PFSK-1 (cell line): Measurements from ENCODE around the gene OR56B1.

Experiments
- POLR2AphosphoS5 ChIP-seq: IDR thresholded peaks from 2 replicates; pipeline ENCODE4 v1.6.1; 2012; ENCODE audit warnings: low read depth, mild to moderate bottlenecking, control low read depth, low read length, moderate library complexity
- SIN3A ChIP-seq: IDR thresholded peaks from 2 replicates; pipeline ENCODE4 v1.6.1; 2012; ENCODE audit warnings: mild to moderate bottlenecking, low read length, moderate library complexity, borderline replicate concordance; ENCODE audit not compliant: insufficient read depth
- TAF1 ChIP-seq: IDR thresholded peaks from 2 replicates; pipeline ENCODE4 v1.6.1; 2012; ENCODE audit warnings: low read length, control low read depth, borderline replicate concordance; ENCODE audit not compliant: insufficient read depth
- TF ChIP-seq, protein P1 (sequence below), 2 experiments: IDR thresholded peaks; 2 replicates each; pipeline versions ENCODE4 v1.6.1 to v1.8.0; 2011 to 2012; ENCODE audit warnings: low read depth in 2 of 2, low read length in 2 of 2, control low read depth in 1 of 2, inconsistent platforms in 1 of 2, mild to moderate bottlenecking in 1 of 2, moderate library complexity in 1 of 2; ENCODE audit not compliant: insufficient read depth in 1 of 2

DNA sequence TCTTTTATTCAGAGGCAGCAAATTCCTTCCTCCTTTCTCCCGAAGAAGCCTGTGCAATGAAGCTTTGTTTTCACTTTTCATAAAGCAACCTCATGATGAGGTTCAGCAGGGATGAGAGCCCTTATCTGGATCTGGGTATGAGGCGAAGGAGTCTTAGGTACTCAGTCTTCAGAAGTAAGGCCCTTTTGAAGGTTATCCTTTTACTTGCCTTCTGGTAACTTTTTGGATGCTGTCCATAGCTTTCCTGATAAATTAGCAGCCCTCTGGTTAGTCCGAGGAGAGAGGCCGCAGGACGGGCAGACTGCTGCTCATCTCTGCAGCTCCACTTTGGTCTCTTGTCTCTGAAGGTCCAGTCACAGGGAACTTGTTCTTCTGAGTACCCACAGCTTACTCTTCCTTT, 45.5 kb upstream of the OR56B1 start:
- TF ChIP-seq, protein P1, sequence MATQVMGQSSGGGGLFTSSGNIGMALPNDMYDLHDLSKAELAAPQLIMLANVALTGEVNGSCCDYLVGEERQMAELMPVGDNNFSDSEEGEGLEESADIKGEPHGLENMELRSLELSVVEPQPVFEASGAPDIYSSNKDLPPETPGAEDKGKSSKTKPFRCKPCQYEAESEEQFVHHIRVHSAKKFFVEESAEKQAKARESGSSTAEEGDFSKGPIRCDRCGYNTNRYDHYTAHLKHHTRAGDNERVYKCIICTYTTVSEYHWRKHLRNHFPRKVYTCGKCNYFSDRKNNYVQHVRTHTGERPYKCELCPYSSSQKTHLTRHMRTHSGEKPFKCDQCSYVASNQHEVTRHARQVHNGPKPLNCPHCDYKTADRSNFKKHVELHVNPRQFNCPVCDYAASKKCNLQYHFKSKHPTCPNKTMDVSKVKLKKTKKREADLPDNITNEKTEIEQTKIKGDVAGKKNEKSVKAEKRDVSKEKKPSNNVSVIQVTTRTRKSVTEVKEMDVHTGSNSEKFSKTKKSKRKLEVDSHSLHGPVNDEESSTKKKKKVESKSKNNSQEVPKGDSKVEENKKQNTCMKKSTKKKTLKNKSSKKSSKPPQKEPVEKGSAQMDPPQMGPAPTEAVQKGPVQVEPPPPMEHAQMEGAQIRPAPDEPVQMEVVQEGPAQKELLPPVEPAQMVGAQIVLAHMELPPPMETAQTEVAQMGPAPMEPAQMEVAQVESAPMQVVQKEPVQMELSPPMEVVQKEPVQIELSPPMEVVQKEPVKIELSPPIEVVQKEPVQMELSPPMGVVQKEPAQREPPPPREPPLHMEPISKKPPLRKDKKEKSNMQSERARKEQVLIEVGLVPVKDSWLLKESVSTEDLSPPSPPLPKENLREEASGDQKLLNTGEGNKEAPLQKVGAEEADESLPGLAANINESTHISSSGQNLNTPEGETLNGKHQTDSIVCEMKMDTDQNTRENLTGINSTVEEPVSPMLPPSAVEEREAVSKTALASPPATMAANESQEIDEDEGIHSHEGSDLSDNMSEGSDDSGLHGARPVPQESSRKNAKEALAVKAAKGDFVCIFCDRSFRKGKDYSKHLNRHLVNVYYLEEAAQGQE (IDR thresholded peaks at IDR 0.05; ENCODE audit: insufficient read depth in 1 of 2, low read depth in 2 of 2, low read length in 2 of 2): no peak
- no peak for TF ChIP-seq POLR2AphosphoS5
- no peak for TF ChIP-seq SIN3A
- TF ChIP-seq TAF1: no peak
